ENCODE data around the gene FNDC7. TPM values are rescaled to one million over a fixed set of nuclear protein-coding genes. Genes with fewer than 3 reads are reported as not detected.

Gene FNDC7
- total RNA-seq, 4 donors from 2014 or later: 0.07 TPM; not detected in 3

DNA sequence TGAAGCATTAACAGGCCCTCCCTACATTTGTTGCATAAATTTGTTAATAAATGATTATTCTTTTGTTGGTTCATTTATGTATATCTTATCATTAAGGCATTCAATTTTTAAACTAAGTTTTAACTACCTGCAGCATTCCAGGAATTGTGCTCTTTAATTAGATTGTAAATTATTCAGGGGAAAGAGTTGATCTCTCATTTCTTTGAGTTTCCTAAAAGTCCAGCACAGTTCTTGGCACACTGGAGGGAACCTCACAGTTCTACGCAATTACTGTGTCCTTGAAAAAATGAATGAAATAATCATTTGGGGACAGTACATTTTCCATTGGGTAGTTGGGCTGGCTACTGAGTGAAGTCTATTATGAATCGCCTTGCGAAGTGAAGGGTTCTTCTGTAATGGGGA, 33.3 kb downstream of the FNDC7 start:
- H3K9me3 ChIP-seq: no peaks in the 10 kb centered on the region
- peaks cover 5 to 14% of the 10 kb centered on the region in 2 donors for H3K4me1 ChIP-seq
- H3K36me3 ChIP-seq: no peaks in the 10 kb centered on the region
- TF ChIP-seq, protein P1, sequence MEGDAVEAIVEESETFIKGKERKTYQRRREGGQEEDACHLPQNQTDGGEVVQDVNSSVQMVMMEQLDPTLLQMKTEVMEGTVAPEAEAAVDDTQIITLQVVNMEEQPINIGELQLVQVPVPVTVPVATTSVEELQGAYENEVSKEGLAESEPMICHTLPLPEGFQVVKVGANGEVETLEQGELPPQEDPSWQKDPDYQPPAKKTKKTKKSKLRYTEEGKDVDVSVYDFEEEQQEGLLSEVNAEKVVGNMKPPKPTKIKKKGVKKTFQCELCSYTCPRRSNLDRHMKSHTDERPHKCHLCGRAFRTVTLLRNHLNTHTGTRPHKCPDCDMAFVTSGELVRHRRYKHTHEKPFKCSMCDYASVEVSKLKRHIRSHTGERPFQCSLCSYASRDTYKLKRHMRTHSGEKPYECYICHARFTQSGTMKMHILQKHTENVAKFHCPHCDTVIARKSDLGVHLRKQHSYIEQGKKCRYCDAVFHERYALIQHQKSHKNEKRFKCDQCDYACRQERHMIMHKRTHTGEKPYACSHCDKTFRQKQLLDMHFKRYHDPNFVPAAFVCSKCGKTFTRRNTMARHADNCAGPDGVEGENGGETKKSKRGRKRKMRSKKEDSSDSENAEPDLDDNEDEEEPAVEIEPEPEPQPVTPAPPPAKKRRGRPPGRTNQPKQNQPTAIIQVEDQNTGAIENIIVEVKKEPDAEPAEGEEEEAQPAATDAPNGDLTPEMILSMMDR (IDR thresholded peaks at IDR 0.05 in 4 of 5, conservative IDR thresholded peaks at IDR 0.05 in 1 of 5): no peak
- no peak for TF ChIP-seq POLR2A (IDR thresholded peaks at IDR 0.05)
- intact Hi-C loops (cut with DNase I; ENCODE audit: low total_unique reads): loop anchor here (1.0 to 10.0 kb wide), 5 partner anchors 54 to 349 kb away; partner anchors contain the start of genes EEIG2, PRPF38B and TMEM167B
- ATAC-seq (no peak), DNase-seq (no peak)
- peak overlapping the region; percentile 91 to 98 (median 96) for H3K27ac ChIP-seq
- no peaks in the 10 kb centered on the region for H3K27me3 ChIP-seq
- in situ Hi-C loops (cut with MboI; ENCODE audit: low sequenced_read_pairs in 4 of 4): loop anchor here in 3 of 4 donors (5.0 to 10.0 kb wide), 3 partner anchors 49 to 159 kb away; partner anchors contain the start of gene PRPF38B (in 2 of the 3)
- H3K4me3 ChIP-seq: peak overlapping the region in 3 of 4 donors; percentile 88 to 93 (median 89)

- TF ChIP-seq, protein P1 (IDR thresholded peaks at IDR 0.05 in 4 of 5, conservative IDR thresholded peaks at IDR 0.05 in 1 of 5): peak; percentile 75 to 95 (median 89)
- TF ChIP-seq POLR2A (IDR thresholded peaks at IDR 0.05): peak; percentile 91 to 94
- intact Hi-C loops (cut with DNase I; ENCODE audit: low total_unique reads): loop anchor here (1.0 to 10.0 kb wide), 5 partner anchors 54 to 348 kb away; partner anchors contain the start of genes EEIG2, PRPF38B and TMEM167B
- Histone ChIP-seq H3K27me3 (no peaks in the 10 kb centered on the region), H3K36me3 (no peaks in the 10 kb centered on the region), H3K27ac (peak within 1 kb of the TSS; percentile 91 to 98 (median 96)), H3K9me3 (no peaks in the 10 kb centered on the region), H3K4me3 (peak within 1 kb of the TSS; percentile 88 to 98 (median 91)), H3K4me1 (peaks cover 5 to 14% of the 10 kb centered on the region in 2 donors)
- peak; percentile 94 to 98 for DNase-seq
- peak; percentile 94 to 95 for ATAC-seq
- in situ Hi-C loops (cut with MboI; ENCODE audit: low sequenced_read_pairs in 4 of 4): loop anchor here in 3 of 4 donors (5.0 to 10.0 kb wide), 3 partner anchors 49 to 158 kb away; partner anchors contain the start of gene PRPF38B (in 2 of the 3)
Observed at GRCh38 chr1:108746382-108747170, 33.9 kb downstream of the FNDC7 start, which contains the start of gene STXBP3. TSS of gene STXBP3 (plus strand) at chr1:108746674. CDS start at chr1:108746738, 64 bp downstream.

GRCh38 chr1:108747171-108747850, 34.6 kb downstream of the FNDC7 start:
- no peaks in the 10 kb centered on the region for H3K9me3 ChIP-seq
- DNase-seq: peak; percentile 65 to 80
- intact Hi-C loops (cut with DNase I; ENCODE audit: low total_unique reads): loop anchor here (5.0 to 10.0 kb wide), 3 partner anchors 150 to 347 kb away; partner anchors contain the start of genes EEIG2 and TMEM167B

GRCh38 chr1:108747898-108748297, 35.2 kb downstream of the FNDC7 start:
- Histone ChIP-seq H3K27me3 (no peaks in the 10 kb centered on the region), H3K27ac (peak overlapping the region; percentile 91 to 98 (median 96)), H3K4me3 (peak overlapping the region; percentile 88 to 98 (median 91)), H3K36me3 (peaks cover 0 to 12% of the 10 kb centered on the region in 2 donors), H3K4me1 (peaks cover 5 to 14% of the 10 kb centered on the region in 2 donors), H3K9me3 (no peaks in the 10 kb centered on the region)
- TF ChIP-seq POLR2A (IDR thresholded peaks at IDR 0.05): no peak
- TF ChIP-seq, protein P1 (IDR thresholded peaks at IDR 0.05 in 4 of 5, conservative IDR thresholded peaks at IDR 0.05 in 1 of 5): no peak
- intact Hi-C loops (cut with DNase I; ENCODE audit: low total_unique reads) (loop anchor here (2.0 to 10.0 kb wide), 4 partner anchors 149 to 347 kb away; partner anchors contain the start of genes EEIG2 and TMEM167B), in situ Hi-C loops (cut with MboI; ENCODE audit: low sequenced_read_pairs in 4 of 4) (loop anchor here in 3 of 4 donors (5.0 to 10.0 kb wide), 3 partner anchors 51 to 157 kb away; partner anchors contain the start of gene PRPF38B (in 2 of the 3))
- no peak for ATAC-seq
- no peak for DNase-seq

More at GRCh38 chr1:108747171-108747850, 34.6 kb downstream of the FNDC7 start:
- H3K27me3 ChIP-seq: no peaks in the 10 kb centered on the region
- peak; percentile 79 to 86 for ATAC-seq
- H3K36me3 ChIP-seq: peaks cover 0 to 6% of the 10 kb centered on the region in 2 donors
- H3K4me3 ChIP-seq: peak overlapping the region; percentile 88 to 98 (median 91)
- TF ChIP-seq, protein P1 (IDR thresholded peaks at IDR 0.05 in 4 of 5, conservative IDR thresholded peaks at IDR 0.05 in 1 of 5): no peak
- TF ChIP-seq POLR2A (IDR thresholded peaks at IDR 0.05): peak in 1 of 2 donors; percentile 24
- H3K27ac ChIP-seq: peak overlapping the region; percentile 91 to 98 (median 96)
- in situ Hi-C loops (cut with MboI; ENCODE audit: low sequenced_read_pairs in 4 of 4): loop anchor here in 3 of 4 donors (5.0 to 10.0 kb wide), 3 partner anchors 50 to 157 kb away; partner anchors contain the start of gene PRPF38B (in 2 of the 3)
- peaks cover 5 to 14% of the 10 kb centered on the region in 2 donors for H3K4me1 ChIP-seq
